GM10248 (cell line): ENCODE results near the gene MAP3K8.

Experiments used
- CTCF ChIA-PET: fragments of 300-600 bp; sonication (Branson Sonifier 250); formaldehyde crosslinking; extraction: SDS; loops from one replicate; lab custom pipeline; 2021; ENCODE audit warnings: antibody characterized with exemption; lab: Yijun Ruan, JAX
- POLR2A ChIA-PET: fragments of 350-650 bp; sonication (Branson Sonifier 250); formaldehyde crosslinking; extraction: SDS; loops from one replicate; lab custom pipeline; 2020; ENCODE audit warnings: antibody characterized with exemption; lab: Yijun Ruan, JAX
- DNase-seq: peaks from one replicate; pipeline ENCODE4 v3.0.0; 2012; ENCODE audit errors: extremely low spot score
- CTCF ChIP-seq: IDR thresholded peaks from 2 replicates; pipeline ENCODE4 v1.5.1; 2012; ENCODE audit warnings: mild to moderate bottlenecking, low read depth; ENCODE audit errors: extremely low read depth, missing control alignments, control extremely low read depth

Gene MAP3K8

GRCh38 chr10:30391266-30391665 is 42.7 kb upstream of the MAP3K8 start:
- ChIA-PET CTCF (interaction anchor here (1.1 to 8.7 kb wide), 13 partner anchors 12 to 328 kb away, joined by 3 to 167 read pairs (median 13); no protein-coding TSS in a partner anchor), POLR2A (no interaction called here)
- DNase-seq = no peak
- TF ChIP-seq CTCF = no peak

- peak; percentile 82 for TF ChIP-seq CTCF
- POLR2A ChIA-PET = interaction anchor here (0.5 kb wide), 1 partner anchor 43 kb away, joined by 6 read pairs; the partner anchor contains the start of gene MTPAP
- CTCF ChIA-PET = interaction anchor here (0.7 to 8.7 kb wide), 31 partner anchors 10 to 394 kb away, joined by 3 to 167 read pairs (median 5); no protein-coding TSS in a partner anchor
- DNase-seq = peak; percentile 88
Measured at GRCh38 chr10:30392564-30392990, 41.4 kb upstream of the MAP3K8 start.

- ChIA-PET POLR2A (no interaction called here), CTCF (interaction anchor here (1.7 to 8.7 kb wide), 3 partner anchors 136 to 194 kb away, joined by 7 to 167 read pairs (median 48); no protein-coding TSS in a partner anchor)
- no peak for DNase-seq
- no peak for TF ChIP-seq CTCF
Measured at GRCh38 chr10:30396293-30396692, 37.7 kb upstream of the MAP3K8 start.

- POLR2A ChIA-PET = no interaction called here
- no peak for DNase-seq
- no peak for TF ChIP-seq CTCF
- CTCF ChIA-PET = interaction anchor here (1.7 kb wide), 1 partner anchor 185 kb away, joined by 7 read pairs; no protein-coding TSS in a partner anchor
Measured at GRCh38 chr10:30396698-30397097, 37.3 kb upstream of the MAP3K8 start.

- TF ChIP-seq CTCF = no peak
- DNase-seq = no peak
- POLR2A ChIA-PET = no interaction called here
- CTCF ChIA-PET = interaction anchor here (1.0 to 1.8 kb wide), 6 partner anchors 14 to 242 kb away, joined by 3 to 7 read pairs (median 5); no protein-coding TSS in a partner anchor
Measured at GRCh38 chr10:30398193-30398592, 35.8 kb upstream of the MAP3K8 start.

- CTCF ChIA-PET = interaction anchor here (1.6 to 2.6 kb wide), 3 partner anchors 14 to 192 kb away, joined by 5 to 7 read pairs (median 5); no protein-coding TSS in a partner anchor
- no peak for DNase-seq
- POLR2A ChIA-PET = no interaction called here
- TF ChIP-seq CTCF = no peak
Measured at GRCh38 chr10:30398788-30399187, 35.2 kb upstream of the MAP3K8 start.
